Measurements from ENCODE around the gene LAP3. TPM values are rescaled to one million over a fixed set of nuclear protein-coding genes. Genes with fewer than 3 reads are reported as not detected.

LAP3 gene
- total and polyA plus RNA-seq, 11 donors, result 14.4 to 281 (median 66.1) TPM

DNA sequence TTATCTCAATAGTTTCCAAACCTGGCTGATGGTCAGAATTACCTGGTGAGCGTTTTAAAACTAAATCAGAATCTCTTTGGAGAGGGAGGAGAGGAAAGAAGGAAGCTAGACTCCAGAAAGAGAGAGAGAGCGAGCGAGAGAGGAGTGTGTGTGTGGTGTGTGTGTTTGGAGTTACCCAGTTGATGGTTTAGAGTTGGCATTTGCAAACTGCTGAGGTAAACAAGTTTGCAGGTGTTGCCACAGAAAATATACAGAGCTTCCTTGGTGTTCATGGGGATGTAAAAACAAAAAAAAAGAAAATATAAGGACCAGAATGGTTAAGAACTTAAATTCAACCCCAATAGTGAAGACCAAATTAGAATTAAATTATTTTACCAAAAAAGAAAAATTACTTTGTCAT, 26.4 kb upstream of the LAP3 start:
- intact Hi-C loops (cut with DNase I), result loop anchor here in 4 of 10 donors (2.0 to 10.0 kb wide), 4 partner anchors 86 to 1042 kb away; no protein-coding TSS in a partner anchor
- Histone ChIP-seq H3K27ac (no peak overlapping the region), H3K27me3 (peaks cover 0 to 10% (median 0%) of the 10 kb centered on the region in 9 donors), H3K9me3 (no peaks in the 10 kb centered on the region), H3K4me1 (no peaks in the 10 kb centered on the region), H3K36me3 (no peaks in the 10 kb centered on the region), H3K4me3 (no peak overlapping the region)
- no peak for ATAC-seq
- TF ChIP-seq, protein P1, sequence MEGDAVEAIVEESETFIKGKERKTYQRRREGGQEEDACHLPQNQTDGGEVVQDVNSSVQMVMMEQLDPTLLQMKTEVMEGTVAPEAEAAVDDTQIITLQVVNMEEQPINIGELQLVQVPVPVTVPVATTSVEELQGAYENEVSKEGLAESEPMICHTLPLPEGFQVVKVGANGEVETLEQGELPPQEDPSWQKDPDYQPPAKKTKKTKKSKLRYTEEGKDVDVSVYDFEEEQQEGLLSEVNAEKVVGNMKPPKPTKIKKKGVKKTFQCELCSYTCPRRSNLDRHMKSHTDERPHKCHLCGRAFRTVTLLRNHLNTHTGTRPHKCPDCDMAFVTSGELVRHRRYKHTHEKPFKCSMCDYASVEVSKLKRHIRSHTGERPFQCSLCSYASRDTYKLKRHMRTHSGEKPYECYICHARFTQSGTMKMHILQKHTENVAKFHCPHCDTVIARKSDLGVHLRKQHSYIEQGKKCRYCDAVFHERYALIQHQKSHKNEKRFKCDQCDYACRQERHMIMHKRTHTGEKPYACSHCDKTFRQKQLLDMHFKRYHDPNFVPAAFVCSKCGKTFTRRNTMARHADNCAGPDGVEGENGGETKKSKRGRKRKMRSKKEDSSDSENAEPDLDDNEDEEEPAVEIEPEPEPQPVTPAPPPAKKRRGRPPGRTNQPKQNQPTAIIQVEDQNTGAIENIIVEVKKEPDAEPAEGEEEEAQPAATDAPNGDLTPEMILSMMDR (IDR thresholded peaks at IDR 0.05), result no peak
- TF ChIP-seq POLR2A (IDR thresholded peaks at IDR 0.05), result no peak
- DNase-seq, result no peak
- 86 to 95% (median 89%) methylated on average over 3 of the region's 3 CpGs for WGBS, 4 donors

- Histone ChIP-seq H3K36me3 (no peaks in the 10 kb centered on the region), H3K27me3 (peaks cover 0 to 10% (median 3%) of the 10 kb centered on the region in 9 donors), H3K4me1 (no peaks in the 10 kb centered on the region), H3K9me3 (no peaks in the 10 kb centered on the region), H3K27ac (no peak overlapping the region), H3K4me3 (no peak overlapping the region)
- 21 to 35% (median 28%) methylated on average over 5 of the region's 5 CpGs for WGBS, 4 donors
- no peak for ATAC-seq
- TF ChIP-seq POLR2A (IDR thresholded peaks at IDR 0.05), result no peak
- DNase-seq, result no peak
- intact Hi-C loops (cut with DNase I), result loop anchor here in 4 of 10 donors (5.0 to 10.0 kb wide), 3 partner anchors 252 to 1040 kb away; no protein-coding TSS in a partner anchor
Observed at GRCh38 chr4:17552427-17552826, 24.6 kb upstream of the LAP3 start.

DNA sequence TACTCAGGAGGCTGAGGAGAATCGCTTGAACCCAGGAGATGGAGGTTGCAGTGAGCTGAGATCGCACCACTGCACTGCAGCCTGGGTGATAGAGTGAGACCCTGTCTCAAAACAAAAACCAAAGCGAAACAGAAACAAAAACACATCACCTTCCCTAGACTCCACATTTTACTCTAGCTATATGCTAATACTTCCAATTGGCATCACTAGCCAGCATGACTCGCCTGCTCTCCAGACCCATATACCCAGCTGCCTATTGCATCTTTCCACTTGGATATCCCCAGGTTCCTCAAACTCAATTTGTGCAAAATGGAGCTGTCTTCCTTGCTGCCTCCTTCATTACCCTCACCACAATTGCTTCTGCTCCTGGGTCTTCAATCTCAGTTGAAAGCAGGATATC, 22.4 kb upstream of the LAP3 start:
- intact Hi-C loops (cut with DNase I), result loop anchor here in 4 of 10 donors (5.0 to 10.0 kb wide), 3 partner anchors 250 to 1038 kb away; no protein-coding TSS in a partner anchor
- no peaks in the 10 kb centered on the region for H3K4me1 ChIP-seq
- no peak for ATAC-seq
- no peak overlapping the region for H3K4me3 ChIP-seq
- DNase-seq, result no peak
- 68 to 80% (median 74%) methylated on average over 4 of the region's 4 CpGs for WGBS, 4 donors
- no peaks in the 10 kb centered on the region for H3K36me3 ChIP-seq
- H3K9me3 ChIP-seq, result no peaks in the 10 kb centered on the region
- H3K27ac ChIP-seq, result no peak overlapping the region
- TF ChIP-seq, protein P1 (IDR thresholded peaks at IDR 0.05), result no peak
- no peak for TF ChIP-seq POLR2A (IDR thresholded peaks at IDR 0.05)
- H3K27me3 ChIP-seq, result peaks cover 0 to 10% (median 3%) of the 10 kb centered on the region in 9 donors

DNA sequence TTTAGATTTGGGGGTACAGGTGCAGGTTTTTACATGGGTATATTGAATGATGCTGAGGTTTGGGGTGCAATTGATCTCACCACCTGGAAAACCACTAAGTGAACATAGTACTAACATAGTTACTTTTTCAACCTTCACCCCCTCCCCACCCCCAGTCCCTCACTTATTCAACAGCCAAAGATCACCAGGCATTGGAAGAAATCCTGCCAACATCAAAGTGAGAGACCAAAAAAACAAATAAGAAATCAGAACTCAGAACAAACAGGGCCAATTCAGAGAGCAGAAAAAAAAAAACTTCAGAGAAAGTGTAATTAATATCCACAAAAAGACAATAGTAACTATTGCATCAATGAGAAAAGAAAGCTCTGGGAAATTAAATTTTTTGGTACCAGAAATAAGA, 20.5 kb upstream of the LAP3 start:
- H3K4me1 ChIP-seq, result no peaks in the 10 kb centered on the region
- intact Hi-C loops (cut with DNase I), result loop anchor here in 1 of 10 donors (10.0 kb wide), 1 partner anchor 248 kb away; no protein-coding TSS in a partner anchor
- TF ChIP-seq, protein P1 (IDR thresholded peaks at IDR 0.05), result no peak
- TF ChIP-seq POLR2A (IDR thresholded peaks at IDR 0.05), result no peak
- H3K27me3 ChIP-seq, result peaks cover 0 to 10% (median 3%) of the 10 kb centered on the region in 9 donors
- no peak overlapping the region for H3K27ac ChIP-seq
- no peak for DNase-seq
- no peaks in the 10 kb centered on the region for H3K9me3 ChIP-seq
- H3K36me3 ChIP-seq, result no peaks in the 10 kb centered on the region
- ATAC-seq, result no peak
- H3K4me3 ChIP-seq, result no peak overlapping the region

GRCh38 chr4:17557880-17558279, 19.1 kb upstream of the LAP3 start:
- no peak for TF ChIP-seq POLR2A (IDR thresholded peaks at IDR 0.05)
- TF ChIP-seq, protein P1 (IDR thresholded peaks at IDR 0.05), result no peak
- Histone ChIP-seq H3K27ac (no peak overlapping the region), H3K9me3 (no peaks in the 10 kb centered on the region), H3K27me3 (peaks cover 0 to 10% (median 3%) of the 10 kb centered on the region in 9 donors), H3K36me3 (no peaks in the 10 kb centered on the region), H3K4me3 (no peak overlapping the region), H3K4me1 (no peaks in the 10 kb centered on the region)
- intact Hi-C loops (cut with DNase I), result loop anchor here in 1 of 10 donors (10.0 kb wide), 1 partner anchor 247 kb away; no protein-coding TSS in a partner anchor
- no peak for ATAC-seq
- WGBS, 4 donors, result 69 to 77% (median 71%) methylated on average over 5 of the region's 5 CpGs
- no peak for DNase-seq

Measured in heart left ventricle (tissue), 16 donors.